GM23248 (cell line): ENCODE data around the gene SLC2A6. TPM values are rescaled to one million over a fixed set of nuclear protein-coding genes. Genes with fewer than 3 reads are reported as not detected.

Experiments
- DNase-seq: peaks from one replicate; pipeline ENCODE4 v3.0.0-alpha.2; 2015
- H2AFZ ChIP-seq: fragments of 200-600 bp; sonication (generic); 2 replicates; pipeline ENCODE4 v1.6.1; 2016; ENCODE audit warnings: antibody characterized with exemption
- H3F3A ChIP-seq: fragments of 200-600 bp; sonication (generic); 2 replicates; pipeline ENCODE4 v1.6.1; 2016; ENCODE audit warnings: mild to moderate bottlenecking, antibody characterized with exemption, mixed run types; ENCODE audit not compliant: insufficient read depth
- H3K27ac ChIP-seq: fragments of 200-600 bp; sonication (generic); 2 replicates; pipeline ENCODE4 v1.5.1; 2016; ENCODE audit warnings: mild to moderate bottlenecking
- H3K27me3 ChIP-seq: fragments of 200-600 bp; sonication (generic); replicated peaks from 2 replicates; pipeline ENCODE4 v1.6.1; 2016; ENCODE audit warnings: mild to moderate bottlenecking; ENCODE audit not compliant: insufficient read depth
- H3K36me3 ChIP-seq: fragments of 200-600 bp; sonication (generic); 2 replicates; pipeline ENCODE4 v1.6.1; 2016; ENCODE audit warnings: low read depth, mild to moderate bottlenecking
- H3K4me1 ChIP-seq: fragments of 200-600 bp; sonication (generic); 2 replicates; pipeline ENCODE4 v1.6.1; 2016; ENCODE audit warnings: mild to moderate bottlenecking; ENCODE audit not compliant: insufficient read depth
- H3K4me2 ChIP-seq: fragments of 200-600 bp; sonication (generic); one replicate; pipeline ENCODE4 v1.6.1; 2016; ENCODE audit warnings: mild to moderate bottlenecking; ENCODE audit not compliant: unreplicated experiment
- H3K4me3 ChIP-seq: fragments of 200-600 bp; sonication (generic); 2 replicates; pipeline ENCODE4 v1.5.1; 2016; ENCODE audit warnings: mild to moderate bottlenecking
- H3K79me2 ChIP-seq: fragments of 200-600 bp; sonication (generic); 2 replicates; pipeline ENCODE4 v1.6.1; 2016; ENCODE audit warnings: mild to moderate bottlenecking; ENCODE audit not compliant: insufficient read depth
- H3K9ac ChIP-seq: fragments of 200-600 bp; sonication (generic); 2 replicates; pipeline ENCODE4 v1.6.1; 2016; ENCODE audit warnings: mild to moderate bottlenecking
- H3K9me2 ChIP-seq: fragments of 200-600 bp; sonication (generic); 2 replicates; pipeline ENCODE4 v1.6.1; 2016; ENCODE audit warnings: mixed run types, mild to moderate bottlenecking, moderate library complexity; ENCODE audit not compliant: insufficient read depth
- H3K9me3 ChIP-seq: fragments of 200-600 bp; sonication (generic); one replicate; pipeline ENCODE4 v1.6.1; 2017; ENCODE audit warnings: low read depth
- H4K20me1 ChIP-seq: fragments of 200-600 bp; sonication (generic); 2 replicates; pipeline ENCODE4 v1.6.0; 2016; ENCODE audit not compliant: insufficient read depth
- EZH2 ChIP-seq: fragments of 200-600 bp; sonication (generic); IDR thresholded peaks from 2 replicates; pipeline ENCODE4 v1.6.1; 2018; ENCODE audit warnings: antibody characterized with exemption, mild to moderate bottlenecking; ENCODE audit not compliant: insufficient read depth, poor library complexity, severe bottlenecking
- EZH2phosphoT487 ChIP-seq: fragments of 200-600 bp; sonication (generic); IDR thresholded peaks from 2 replicates; pipeline ENCODE4 v1.6.1; 2018; ENCODE audit warnings: antibody characterized with exemption, moderate library complexity, mild to moderate bottlenecking, low read depth; ENCODE audit not compliant: insufficient read depth
- whole genome bisulfite sequencing, 2 experiments: methylation state at CpG; one replicate each; pipeline ENCODE4 v1.1.6; 2015 to 2017; ENCODE audit warnings: low lambda C conversion rate in 2 of 2, low coverage in 1 of 2; ENCODE audit errors: missing lambda C conversion rate in 2 of 2; 5-methylcytosine and 5-hydroxymethylcytosine counted together
- in situ Hi-C: fragments of 300-500 bp; cut with MboI; formaldehyde crosslinking; loops from 2 replicates; pipeline ENCODE4 v1.15.0; 2020
- polyA plus RNA-seq: library from polyadenylated mRNA; unstranded; fragments of >200 nt; fragmentation: Nextera tagmentation; extraction: Ambion mirVana; gene quantifications from 2 replicates; pipeline ENCODE4 v1.2.1, GENCODE V29; 2016
- total RNA-seq: library from RNA; depleted of rRNA; stranded (reverse); fragments of >200 nt; shearing (Covaris generic); gene quantifications from 2 replicates; pipeline ENCODE4 v1.2.3, GENCODE V29; 2014

SLC2A6 gene
- total and polyA plus RNA-seq, 2 experiments from 2014 or later = 6.8 to 12.0 TPM

GRCh38 chr9:133458643-133459312 is 20.1 kb downstream of the SLC2A6 start:
- Histone ChIP-seq H3F3A (no peaks in the 10 kb centered on the region), H3K79me2 (no peaks in the 10 kb centered on the region), H3K27me3 (no peaks in the 10 kb centered on the region), H3K9me2 (no peaks in the 10 kb centered on the region), H3K9me3 (no peaks in the 10 kb centered on the region), H3K9ac (no peak overlapping the region), H3K4me1 (no peaks in the 10 kb centered on the region), H3K36me3 (no peaks in the 10 kb centered on the region), H3K4me3 (peak overlapping the region; percentile 77), H3K4me2 (peak overlapping the region; percentile 71), H3K27ac (no peak overlapping the region), H2AFZ (peak overlapping the region; percentile 87), H4K20me1 (no peaks in the 10 kb centered on the region)
- 58 to 59% methylated on average over 14 to 16 of the region's 16 CpGs for WGBS, 2 experiments
- TF ChIP-seq EZH2 = no peak
- no peak for TF ChIP-seq EZH2phosphoT487
- in situ Hi-C loops = no loop called here
- DNase-seq = peak; percentile 20

- Histone ChIP-seq H3K4me1 (no peaks in the 10 kb centered on the region), H4K20me1 (no peaks in the 10 kb centered on the region), H3K79me2 (no peaks in the 10 kb centered on the region), H3K27me3 (no peaks in the 10 kb centered on the region), H3K4me3 (no peak overlapping the region), H3F3A (no peaks in the 10 kb centered on the region), H3K4me2 (no peak overlapping the region), H3K36me3 (no peaks in the 10 kb centered on the region), H2AFZ (no peak overlapping the region), H3K9ac (no peak overlapping the region), H3K27ac (no peak overlapping the region), H3K9me3 (no peaks in the 10 kb centered on the region), H3K9me2 (no peaks in the 10 kb centered on the region)
- WGBS, 2 experiments = 89 to 91% methylated on average over 11 of the region's 11 CpGs
- TF ChIP-seq EZH2 (no peak), EZH2phosphoT487 (no peak)
- in situ Hi-C loops = no loop called here
- no peak for DNase-seq
Measured at GRCh38 chr9:133457748-133458147, 21.2 kb downstream of the SLC2A6 start.

GRCh38 chr9:133457233-133457632 is 21.7 kb downstream of the SLC2A6 start:
- DNase-seq = no peak
- TF ChIP-seq EZH2phosphoT487 = no peak
- no peak for TF ChIP-seq EZH2

GRCh38 chr9:133456409-133456808 is 22.5 kb downstream of the SLC2A6 start:
- Histone ChIP-seq H3K9me3 (no peaks in the 10 kb centered on the region), H2AFZ (no peak overlapping the region), H3K27me3 (no peaks in the 10 kb centered on the region), H3K9ac (no peak overlapping the region), H3K4me1 (no peaks in the 10 kb centered on the region), H3K36me3 (no peaks in the 10 kb centered on the region), H4K20me1 (no peaks in the 10 kb centered on the region), H3K4me2 (no peak overlapping the region), H3K79me2 (no peaks in the 10 kb centered on the region), H3F3A (no peaks in the 10 kb centered on the region), H3K27ac (no peak overlapping the region), H3K9me2 (no peaks in the 10 kb centered on the region), H3K4me3 (no peak overlapping the region)
- no peak for DNase-seq
- in situ Hi-C loops = no loop called here
- TF ChIP-seq EZH2 = no peak
- TF ChIP-seq EZH2phosphoT487 = no peak
- 85 to 91% methylated on average over 9 of the region's 9 CpGs for WGBS, 2 experiments

More at GRCh38 chr9:133457233-133457632, 21.7 kb downstream of the SLC2A6 start:
- Histone ChIP-seq H3K9me2 (no peaks in the 10 kb centered on the region), H3F3A (no peaks in the 10 kb centered on the region), H3K9ac (no peak overlapping the region), H4K20me1 (no peaks in the 10 kb centered on the region), H3K27me3 (no peaks in the 10 kb centered on the region), H3K9me3 (no peaks in the 10 kb centered on the region), H3K27ac (no peak overlapping the region), H2AFZ (no peak overlapping the region), H3K79me2 (no peaks in the 10 kb centered on the region), H3K36me3 (no peaks in the 10 kb centered on the region), H3K4me1 (no peaks in the 10 kb centered on the region), H3K4me3 (no peak overlapping the region), H3K4me2 (no peak overlapping the region)
- in situ Hi-C loops = no loop called here
- 82 to 87% methylated on average over 13 of the region's 13 CpGs for WGBS, 2 experiments
